HG03045 (cell line): ENCODE data around the gene PLIN3.
"Not testable (repeated sequence)": the region's sequence is repeated elsewhere in the genome, so short reads cannot be mapped to it uniquely, and the experiment has no call there.

Experiments
- ATAC-seq: cut with Tn5 transposase; IDR thresholded peaks from one replicate; pipeline ENCODE4 v1.9.1; 2021; ENCODE audit warnings: mild to moderate bottlenecking, moderate library complexity; ENCODE audit not compliant: unreplicated experiment

PLIN3 gene

GRCh38 chr19:4814625-4815425 lies 52.6 kb downstream of the PLIN3 start:
- ATAC-seq, result no peak

GRCh38 chr19:4811328-4812131 lies 55.9 kb downstream of the PLIN3 start:
- no peak for ATAC-seq

GRCh38 chr19:4807188-4807587 lies 60.3 kb downstream of the PLIN3 start:
- no peak for ATAC-seq

GRCh38 chr19:4806384-4806783 lies 61.1 kb downstream of the PLIN3 start:
- no peak for ATAC-seq

GRCh38 chr19:4805140-4805539 lies 62.3 kb downstream of the PLIN3 start:
- not testable (repeated sequence) for ATAC-seq

- no peak for ATAC-seq
These were observed 63.5 kb downstream of the PLIN3 start for GRCh38 chr19:4803736-4804695.

- ATAC-seq, result no peak
These were observed 64.8 kb downstream of the PLIN3 start for GRCh38 chr19:4802711-4803110.

GRCh38 chr19:4801085-4801619 lies 66.3 kb downstream of the PLIN3 start:
- no peak for ATAC-seq

GRCh38 chr19:4800591-4801081 lies 66.8 kb downstream of the PLIN3 start:
- no peak for ATAC-seq

GRCh38 chr19:4795400-4795799 lies 72.1 kb downstream of the PLIN3 start:
- no peak for ATAC-seq

GRCh38 chr19:4794971-4795370 lies 72.5 kb downstream of the PLIN3 start:
- no peak for ATAC-seq

GRCh38 chr19:4793278-4793677 lies 74.2 kb downstream of the PLIN3 start:
- not testable (repeated sequence) for ATAC-seq

GRCh38 chr19:4792866-4793195 lies 74.6 kb downstream of the PLIN3 start:
- not testable (repeated sequence) for ATAC-seq

GRCh38 chr19:4792019-4792865 lies 75.2 kb downstream of the PLIN3 start:
- not testable (repeated sequence) for ATAC-seq

- peak; percentile 93 for ATAC-seq
These were observed 76.1 kb downstream of the PLIN3 start, which contains the start of gene FEM1A for GRCh38 chr19:4791183-4792018. FEM1A (plus strand) TSS chr19:4791734; CDS start chr19:4791855, 121 bp downstream.
